WI38 (cell line): ENCODE results near the gene SCAF1.
"Not testable (repeated sequence)": the region's sequence is repeated elsewhere in the genome, so short reads cannot be mapped to it uniquely, and the experiment has no call there.

Source experiments
- H3K4me3 ChIP-seq: 2 replicates; pipeline ENCODE4 v1.5.1; 2011; ENCODE audit warnings: low read depth, mild to moderate bottlenecking, control low read depth, low read length
- CTCF ChIP-seq: IDR thresholded peaks from 2 replicates; pipeline ENCODE4 v1.5.1; 2012; ENCODE audit warnings: low read depth, mild to moderate bottlenecking, control low read depth, low read length

The SCAF1 gene

DNA sequence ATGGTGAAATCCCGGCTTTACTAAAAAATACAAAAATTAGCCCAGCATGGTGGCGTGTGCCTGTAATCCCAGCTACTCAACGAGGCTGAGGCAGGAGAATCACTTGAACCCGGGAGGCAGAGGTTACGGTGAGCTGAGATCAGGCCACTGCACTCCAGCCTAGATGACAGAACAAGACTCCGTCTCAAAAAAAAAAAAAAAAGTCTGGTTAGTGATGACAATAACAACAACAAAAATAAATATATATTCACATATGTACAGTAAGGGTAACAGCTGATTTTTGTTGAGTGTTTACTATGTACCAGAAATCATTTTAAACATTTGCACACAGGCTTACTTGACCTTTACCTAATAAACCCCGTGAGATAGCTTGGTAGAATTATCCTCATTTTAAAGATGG, 25.1 kb upstream of the SCAF1 start:
- TF ChIP-seq CTCF: no peak
- no peak overlapping the region for H3K4me3 ChIP-seq

GRCh38 chr19:49617860-49618259, 24.1 kb upstream of the SCAF1 start:
- H3K4me3 ChIP-seq: not testable (repeated sequence)

DNA sequence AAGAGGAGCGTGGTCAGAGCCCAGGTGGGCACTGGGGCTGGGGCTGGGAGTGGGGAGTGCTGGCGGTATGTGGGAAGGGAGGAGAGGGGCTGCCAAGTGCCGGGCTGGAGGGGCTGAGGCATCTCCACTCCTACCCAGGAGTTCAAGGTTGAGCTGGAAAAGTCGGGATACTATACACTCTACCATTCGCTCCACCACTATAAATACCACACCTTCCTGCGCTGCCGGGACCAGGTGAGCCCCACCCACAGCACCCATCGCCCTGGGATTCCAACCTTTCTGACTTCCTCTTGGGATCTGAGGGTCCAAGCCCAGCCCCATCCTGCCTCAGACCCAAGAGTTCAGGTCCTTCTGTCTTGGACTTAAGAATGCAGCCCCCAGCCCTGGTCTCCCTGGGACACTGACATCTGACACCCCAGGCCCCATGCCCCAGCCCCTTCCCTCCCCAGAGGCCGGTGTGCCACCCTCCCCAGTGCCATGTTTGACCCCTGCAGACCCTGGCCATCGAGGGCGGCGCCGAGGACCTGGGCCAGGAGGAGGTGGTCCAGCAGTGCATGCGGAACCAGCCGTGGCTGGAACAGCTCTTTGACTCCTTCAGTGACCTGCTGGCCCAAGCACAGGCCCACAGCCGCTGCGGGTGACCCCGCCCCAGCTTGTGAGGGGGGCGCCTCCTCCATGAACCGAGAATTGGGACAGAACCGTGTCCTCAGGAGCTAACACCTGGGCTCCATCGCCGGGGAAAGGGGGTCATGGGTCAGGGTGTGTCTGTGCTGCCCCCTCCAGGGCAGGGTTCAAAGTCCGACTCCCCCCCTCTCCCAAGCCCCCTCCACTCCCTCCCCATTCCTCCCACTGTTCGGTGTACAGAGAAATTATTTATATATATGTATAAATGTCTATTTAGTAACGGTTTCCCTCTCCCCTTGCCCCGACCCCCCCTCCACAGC, 16.8 kb upstream of the SCAF1 start:
- TF ChIP-seq CTCF: no peak
- no peak overlapping the region for H3K4me3 ChIP-seq

DNA sequence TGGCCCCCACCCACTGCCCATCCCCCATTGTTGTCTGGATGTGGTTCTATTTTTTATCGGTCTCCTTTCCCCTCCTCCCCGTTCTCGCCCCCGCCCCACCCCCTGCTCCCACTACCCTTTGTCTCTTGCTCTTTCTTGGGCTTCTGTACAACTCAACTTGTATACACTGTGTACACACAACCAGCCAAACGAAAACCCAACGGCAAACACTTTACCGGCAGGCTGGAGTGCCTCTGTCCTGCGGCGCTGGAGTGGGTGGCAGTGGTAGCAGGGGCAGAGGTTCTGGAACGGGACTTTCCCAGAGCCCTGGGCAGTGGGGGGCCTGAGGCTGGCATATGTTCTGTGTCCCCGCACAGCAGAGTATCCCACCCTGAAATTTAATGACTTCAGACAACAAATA, 15.8 kb upstream of the SCAF1 start:
- no peak for TF ChIP-seq CTCF
- no peak overlapping the region for H3K4me3 ChIP-seq

- TF ChIP-seq CTCF: no peak
- H3K4me3 ChIP-seq: no peak overlapping the region
Observed at GRCh38 chr19:49629659-49630058, 12.3 kb upstream of the SCAF1 start.

- no peak overlapping the region for H3K4me3 ChIP-seq
- TF ChIP-seq CTCF: no peak
Observed at GRCh38 chr19:49631014-49631588, 10.9 kb upstream of the SCAF1 start.

DNA sequence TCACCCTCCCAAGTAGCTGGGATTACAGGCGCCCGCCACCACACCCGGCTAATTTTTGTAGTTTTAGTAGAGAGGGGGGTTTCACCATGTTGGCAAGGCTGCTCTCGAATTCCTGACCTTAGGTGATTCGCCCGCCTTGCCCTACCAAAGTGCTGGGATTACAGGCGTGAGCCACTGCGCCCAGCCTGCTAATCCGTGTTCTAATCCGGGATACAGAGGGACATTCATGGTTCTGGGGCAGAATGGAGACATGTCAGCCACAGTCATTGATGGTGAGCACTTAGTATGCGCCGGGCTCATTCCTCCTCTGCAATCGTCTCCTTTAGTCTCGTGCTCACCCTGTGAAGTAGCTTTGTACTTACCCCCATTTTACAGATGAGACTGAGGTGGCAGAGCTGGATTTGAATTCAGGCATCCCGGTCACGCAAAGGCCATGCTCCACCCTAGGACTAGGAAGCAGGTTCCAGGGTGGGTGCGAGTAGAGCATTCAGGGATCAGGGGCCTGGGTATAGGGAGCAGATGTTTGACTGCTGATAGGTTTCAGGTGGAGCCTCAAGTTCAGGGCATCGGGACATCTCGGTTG, 10.3 kb upstream of the SCAF1 start:
- H3K4me3 ChIP-seq: no peak overlapping the region
- TF ChIP-seq CTCF: no peak
